Ecto neural progenitor cell (in vitro differentiated cells): Measurements from ENCODE around the gene HAPLN3.

ENCODE experiments used
- DNase-seq: peaks from one replicate; pipeline ENCODE4 v3.0.0-alpha.2; 2018; ENCODE audit warnings: low spot score

The HAPLN3 gene

GRCh38 chr15:88896333-88897033 lies 1.1 kb upstream of the HAPLN3 start:
- peak; percentile 62 for DNase-seq

GRCh38 chr15:88894348-88894818 lies 961 bp downstream of the HAPLN3 start:
- DNase-seq = peak; percentile 84

DNA sequence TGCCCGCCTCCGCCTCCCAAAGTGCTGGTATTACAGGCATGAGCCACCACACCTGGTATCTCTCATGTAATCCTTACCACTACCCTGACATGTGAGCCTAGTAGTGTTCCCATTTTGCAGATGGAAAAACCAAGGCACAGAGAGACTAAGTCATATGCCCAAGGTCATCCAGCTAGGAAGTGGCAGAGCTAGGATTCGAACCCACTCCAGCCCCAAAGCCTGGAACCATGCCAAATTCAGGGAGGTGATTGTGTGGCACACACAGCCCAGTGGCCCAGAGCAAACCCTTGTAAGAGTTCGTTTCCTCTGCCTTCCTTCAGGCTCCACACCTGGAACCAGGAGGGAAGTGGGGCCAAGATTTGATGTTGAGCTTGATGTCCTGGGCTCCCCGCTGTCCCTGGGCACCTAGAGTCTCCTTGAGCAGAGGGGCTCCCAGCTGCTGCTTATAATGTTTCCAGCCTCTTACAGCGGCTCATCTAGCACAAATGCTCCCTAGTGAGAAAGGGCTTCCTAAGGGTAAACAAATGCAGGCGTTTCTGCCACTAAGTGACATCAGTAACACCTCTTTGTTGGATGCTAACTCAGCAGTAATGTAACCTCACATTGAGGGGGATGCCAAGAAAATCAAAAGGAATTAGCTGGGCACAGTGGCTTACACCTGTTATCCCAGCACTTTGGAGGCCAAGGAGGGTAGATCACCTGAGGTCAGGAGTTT lies 3.6 kb downstream of the HAPLN3 start:
- DNase-seq = no peak

DNA sequence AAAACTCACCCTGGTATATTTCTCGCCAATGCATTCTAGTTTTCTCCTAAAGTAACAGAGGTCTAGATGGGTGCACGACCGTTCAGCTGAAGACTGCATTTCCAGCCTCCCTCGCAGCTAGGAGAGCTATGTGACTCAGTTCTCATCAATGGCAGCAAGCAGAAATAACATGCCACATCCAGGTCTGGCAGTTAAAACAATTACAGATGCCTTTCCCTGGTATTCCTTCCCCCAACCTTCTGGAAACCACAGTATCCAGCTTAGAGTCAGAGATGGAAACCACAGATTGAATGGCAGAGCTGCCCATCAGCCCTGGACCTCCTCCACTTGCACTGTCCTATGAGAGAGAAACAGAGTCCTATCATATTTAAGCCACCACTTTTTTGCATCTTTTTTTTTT lies 4.8 kb downstream of the HAPLN3 start:
- no peak for DNase-seq

DNA sequence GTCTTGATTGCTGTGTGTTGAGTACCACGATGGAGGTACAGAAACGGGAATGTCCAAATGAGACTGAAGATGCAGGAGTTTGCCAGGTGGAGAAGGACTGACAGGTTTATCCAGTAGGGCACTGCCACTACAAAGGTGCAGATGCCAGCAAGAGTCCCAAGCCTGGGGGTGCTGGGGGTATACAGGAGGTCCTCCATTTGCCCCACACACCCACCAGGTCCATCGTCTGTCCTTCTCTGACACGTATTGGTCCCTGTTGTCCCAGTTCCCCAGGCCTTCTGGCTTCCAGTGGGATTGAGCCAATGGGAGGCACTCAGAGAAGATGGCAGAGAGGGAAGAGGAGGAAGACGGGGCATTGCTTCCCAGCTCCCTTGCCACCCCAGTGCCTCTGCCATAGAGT lies 6.6 kb downstream of the HAPLN3 start:
- DNase-seq = no peak

DNA sequence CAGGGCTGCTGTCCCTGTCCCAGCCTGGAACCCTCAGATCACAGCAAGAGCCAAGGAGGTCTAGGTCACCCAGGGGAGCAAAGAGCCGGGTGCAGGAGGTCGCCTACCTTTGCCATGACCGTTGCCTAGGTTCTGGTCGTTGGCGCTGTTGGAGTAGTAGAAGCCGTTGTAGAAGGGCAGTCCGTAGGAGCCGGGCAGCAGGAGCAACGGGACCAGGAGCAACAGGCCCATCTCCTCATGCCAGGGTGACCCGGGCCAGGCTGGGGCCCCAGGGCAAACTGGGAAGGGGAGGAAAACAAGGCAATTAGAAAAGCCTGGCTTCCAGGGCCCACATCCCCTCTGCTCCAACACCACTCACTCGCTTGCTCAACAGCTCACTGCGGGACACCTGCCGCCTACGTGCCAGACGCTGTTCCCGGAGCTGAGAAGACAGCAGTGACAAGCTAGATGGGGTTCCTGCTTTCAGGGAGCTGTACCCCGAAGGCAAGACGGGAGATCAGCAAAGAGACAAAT lies 8.2 kb downstream of the HAPLN3 start:
- no peak for DNase-seq

DNA sequence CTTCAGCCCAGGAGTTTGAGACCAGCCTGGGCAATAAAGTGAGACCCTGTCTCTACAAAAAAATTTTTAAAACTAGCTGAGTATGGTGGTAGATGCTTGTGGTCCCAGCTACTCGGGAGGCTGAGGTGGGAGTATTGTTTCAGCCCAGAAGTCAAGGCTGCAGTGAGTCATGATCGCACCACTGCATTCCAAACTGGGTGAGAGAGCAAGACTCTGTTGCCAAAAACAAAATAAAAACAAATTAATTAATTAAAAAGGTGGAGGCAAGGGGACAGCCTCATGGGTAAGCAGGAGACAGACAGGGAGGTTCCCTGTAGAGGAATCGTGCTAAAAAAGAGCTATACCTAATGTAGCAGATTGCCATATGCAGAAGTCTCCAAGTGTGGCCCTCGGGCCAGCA lies 12.6 kb downstream of the HAPLN3 start:
- DNase-seq = no peak

- no peak for DNase-seq
Measured at GRCh38 chr15:88881775-88882174, 13.6 kb downstream of the HAPLN3 start.

DNA sequence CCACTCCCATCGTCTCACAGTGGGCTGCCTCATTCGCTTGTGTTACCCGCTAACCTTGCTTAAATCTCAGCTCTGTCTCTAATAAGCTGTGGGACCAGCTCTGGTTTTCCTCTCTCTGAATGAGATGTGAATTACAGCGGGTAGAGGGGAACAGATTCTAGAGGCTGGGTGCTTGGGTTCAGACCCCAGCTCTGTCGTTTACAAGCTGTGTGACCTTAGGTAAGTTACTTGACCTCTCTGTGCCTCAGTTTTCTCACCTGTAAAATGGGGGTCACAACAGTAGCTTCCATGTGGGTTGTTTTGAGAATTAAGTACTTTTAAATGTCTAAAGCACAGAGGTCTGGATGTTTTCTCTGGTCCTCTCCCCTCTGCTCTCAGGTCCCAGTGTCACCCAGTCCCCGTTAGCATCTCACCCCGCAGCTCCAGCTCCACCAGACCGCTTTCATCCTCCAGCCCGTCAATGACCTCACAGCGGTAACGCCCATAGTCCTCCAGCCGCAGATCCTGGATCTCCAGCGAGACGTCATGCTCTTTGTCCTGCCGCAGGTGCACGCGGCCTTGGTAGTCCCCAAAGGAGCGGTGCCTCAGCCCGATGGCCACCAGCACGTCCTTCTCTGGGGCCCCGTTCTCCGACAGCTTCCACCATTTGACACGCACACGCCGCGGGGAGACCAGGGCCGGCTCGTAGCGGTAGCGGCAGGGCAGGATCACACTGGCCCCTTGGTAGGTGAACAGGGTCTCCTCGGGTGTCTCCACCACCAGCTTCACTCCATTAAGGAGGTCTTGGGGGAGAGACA lies 14.2 kb downstream of the HAPLN3 start:
- no peak for DNase-seq

- DNase-seq = peak; percentile 83
Measured at GRCh38 chr15:88878720-88879184, 16.6 kb downstream of the HAPLN3 start.

GRCh38 chr15:88877906-88878305 lies 17.4 kb downstream of the HAPLN3 start:
- no peak for DNase-seq

DNA sequence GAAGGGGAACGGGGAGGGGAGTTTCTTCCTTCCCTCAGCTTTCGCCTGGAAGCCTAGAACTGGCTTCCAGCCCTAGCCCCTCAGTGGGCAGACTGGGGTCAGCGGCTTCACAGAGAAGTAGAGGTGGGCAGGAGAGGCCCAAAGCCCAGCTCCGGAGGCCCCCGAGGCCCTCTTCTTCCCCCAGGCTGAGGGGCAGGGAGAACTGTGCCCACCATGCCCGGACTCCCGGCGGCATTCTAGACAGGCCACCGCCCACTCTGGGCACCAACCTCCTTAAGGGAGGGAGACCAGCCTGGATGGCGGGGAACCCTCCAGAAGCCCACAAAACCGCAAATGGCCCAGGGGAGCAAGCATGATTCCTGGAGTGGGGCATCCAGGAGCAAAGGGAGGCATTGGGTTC lies 17.9 kb downstream of the HAPLN3 start:
- no peak for DNase-seq

- DNase-seq = no peak
Measured at GRCh38 chr15:88876573-88876972, 18.8 kb downstream of the HAPLN3 start.

DNA sequence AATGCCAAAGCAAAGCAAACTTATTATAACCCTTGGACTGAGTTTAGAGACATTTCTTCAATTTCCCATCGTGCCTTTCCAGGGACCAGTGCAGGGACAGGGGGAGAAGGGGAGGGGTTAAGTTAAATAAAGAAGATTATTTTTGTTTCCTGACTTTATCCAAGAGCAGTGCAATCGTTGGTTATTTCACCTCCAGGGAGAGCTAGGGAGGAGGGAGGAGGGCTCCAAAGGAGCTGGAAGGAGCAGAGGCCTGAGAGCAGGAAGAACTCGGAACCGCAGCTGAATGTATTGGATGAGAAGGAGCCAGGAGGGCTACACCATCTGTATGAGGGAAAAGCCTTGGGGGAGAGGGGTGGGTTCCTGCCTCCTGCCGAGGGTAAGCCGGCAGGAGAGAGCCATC lies 20.7 kb downstream of the HAPLN3 start:
- no peak for DNase-seq

DNA sequence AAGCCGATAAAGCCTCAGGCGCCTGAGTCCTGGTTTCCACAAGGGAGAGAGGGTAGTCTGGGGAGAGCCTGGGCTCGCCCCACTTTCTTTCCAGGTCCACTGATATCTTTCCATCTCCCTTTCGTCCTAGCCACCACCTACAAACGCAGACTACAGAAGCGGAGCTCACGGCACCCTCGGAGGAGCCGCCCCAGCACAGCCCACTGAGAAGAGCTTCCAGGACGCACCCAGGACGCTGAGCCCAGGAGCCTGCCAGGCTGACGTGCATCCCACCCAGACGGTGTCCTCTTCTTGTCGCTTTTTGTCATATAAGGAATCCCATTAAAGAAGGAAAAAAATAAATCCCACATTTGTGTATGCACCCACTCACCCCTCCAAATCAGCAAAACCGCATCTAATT lies 21.1 kb downstream of the HAPLN3 start:
- no peak for DNase-seq

DNA sequence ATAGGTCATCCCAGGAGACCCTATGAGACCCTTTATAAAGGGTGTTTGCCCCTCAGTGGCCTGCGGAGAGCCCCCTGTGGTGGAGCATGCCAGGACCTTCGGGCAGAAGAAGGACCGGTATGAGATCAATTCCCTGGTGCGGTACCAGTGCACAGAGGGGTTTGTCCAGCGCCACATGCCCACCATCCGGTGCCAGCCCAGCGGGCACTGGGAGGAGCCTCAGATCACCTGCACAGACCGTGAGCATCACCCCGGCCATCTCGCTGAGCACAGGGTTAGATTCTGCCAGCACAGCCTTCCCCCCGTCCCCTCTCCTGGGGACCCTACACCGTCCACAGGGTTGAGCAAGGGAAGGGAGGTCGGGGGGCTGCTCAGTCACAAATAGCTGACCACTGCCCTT lies 21.6 kb downstream of the HAPLN3 start:
- no peak for DNase-seq

DNA sequence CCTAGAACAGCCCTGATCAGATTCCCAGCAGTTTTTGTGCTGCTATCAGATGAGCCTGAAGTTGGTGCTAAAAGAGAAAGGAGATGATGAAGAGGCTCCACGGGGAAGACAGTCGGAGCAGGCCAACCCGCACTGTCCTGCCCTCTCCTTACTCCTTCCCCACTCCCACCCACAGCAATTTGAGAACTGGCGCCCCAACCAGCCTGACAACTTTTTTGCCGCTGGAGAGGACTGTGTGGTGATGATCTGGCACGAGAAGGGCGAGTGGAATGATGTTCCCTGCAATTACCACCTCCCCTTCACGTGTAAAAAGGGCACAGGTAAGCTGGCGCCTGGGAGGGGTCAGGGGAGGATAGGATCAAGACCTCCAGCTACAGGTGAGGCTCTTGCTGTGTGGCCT lies 22.6 kb downstream of the HAPLN3 start:
- DNase-seq = no peak

DNA sequence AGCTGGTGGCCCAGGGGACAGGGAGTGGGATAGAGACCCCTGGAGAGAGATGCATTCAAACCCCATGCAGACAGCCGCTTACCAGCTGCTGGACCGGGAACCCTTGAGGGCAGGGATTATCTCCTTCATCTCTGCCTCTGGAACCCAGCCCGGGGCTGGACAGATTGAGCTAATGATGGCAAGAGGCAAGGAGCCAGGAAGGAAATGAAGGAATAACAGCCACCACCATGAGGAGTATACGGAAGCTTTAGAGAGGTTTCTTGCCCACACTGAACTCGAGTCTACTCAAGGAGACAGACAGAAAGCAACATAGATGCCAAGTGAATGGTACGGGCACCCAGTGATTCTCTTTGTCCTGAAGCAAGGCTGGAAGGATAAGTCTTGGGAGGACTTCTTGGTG lies 23.2 kb downstream of the HAPLN3 start:
- DNase-seq = no peak

GRCh38 chr15:88871313-88871712 lies 24.0 kb downstream of the HAPLN3 start:
- DNase-seq = no peak

GRCh38 chr15:88866295-88866881 lies 29.0 kb downstream of the HAPLN3 start:
- DNase-seq = no peak

GRCh38 chr15:88865498-88866099 lies 29.7 kb downstream of the HAPLN3 start:
- no peak for DNase-seq
